A549 (cell line): Measurements from ENCODE around the gene RPRD1A. TPM values are rescaled to one million over a fixed set of nuclear protein-coding genes. Genes with fewer than 3 reads are reported as not detected.

Experiments
- ATAC-seq, 2 experiments: fragments of 200-7000 bp in 1 of 2; fragments of >200 bp in 1 of 2; cut with Nextera tagmentation in 1 of 2; cut with Tn5 transposase in 1 of 2; 3 replicates each; pipeline versions ENCODE4 v1.8.0 to v1.9.1; 2018 to 2020; ENCODE audit warnings: mild to moderate bottlenecking in 1 of 2, moderate library complexity in 1 of 2
- CTCF ChIA-PET: fragments of 300-600 bp; sonication (Branson Sonifier 250); formaldehyde crosslinking; extraction: SDS; loops from one replicate; lab custom pipeline; 2021; ENCODE audit warnings: antibody characterized with exemption, inconsistent platforms; lab: Yijun Ruan, JAX
- POLR2A ChIA-PET: fragments of 350-600 bp; formaldehyde crosslinking; extraction: SDS; loops from one replicate; lab custom pipeline; 2021; ENCODE audit warnings: antibody characterized with exemption, inconsistent platforms; lab: Yijun Ruan, JAX
- DNase-seq, 2 experiments: peaks; one replicate each; pipeline versions ENCODE4 v3.0.0 to v3.0.0-alpha.2; 2011 to 2016; ENCODE audit warnings: low read depth in 1 of 2, low spot score in 1 of 2
- FAIRE-seq: peaks from 2 replicates; lab custom pipeline; 2011; peaks lifted over from hg19 to GRCh38; lab: Jason Lieb, UNC
- H3K27ac ChIP-seq, 2 experiments: fragments of >200 bp; sonication (Bioruptor Twin); formaldehyde crosslinking; 3 replicates each; pipeline ENCODE4 v1.5.1; 2016 to 2017
- H3K4me1 ChIP-seq: fragments of >200 bp; sonication (Bioruptor Twin); formaldehyde crosslinking; 3 replicates; pipeline ENCODE4 v1.6.1; 2016
- H3K4me2 ChIP-seq: fragments of >200 bp; sonication (Bioruptor Twin); formaldehyde crosslinking; 3 replicates; pipeline ENCODE4 v1.6.1; 2016
- H3K4me3 ChIP-seq: fragments of >200 bp; sonication (Bioruptor Twin); formaldehyde crosslinking; 3 replicates; pipeline ENCODE4 v1.5.1; 2016
- H3K9me3 ChIP-seq: fragments of >200 bp; sonication (Bioruptor Twin); formaldehyde crosslinking; 3 replicates; pipeline ENCODE4 v1.6.1; 2016
- CHD4 ChIP-seq: fragments of 200-600 bp; sonication (generic); IDR thresholded peaks from 2 replicates; pipeline ENCODE4 v1.6.1; 2016; ENCODE audit warnings: antibody characterized with exemption, mild to moderate bottlenecking, borderline replicate concordance
- EP300 ChIP-seq, 2 experiments: fragments of >200 bp; sonication (Bioruptor Twin); formaldehyde crosslinking; IDR thresholded peaks; 2 replicates in 1 of 2; 3 replicates in 1 of 2; pipeline ENCODE4 v1.6.1; 2016 to 2017
- GATA3 ChIP-seq: IDR thresholded peaks from 2 replicates; pipeline ENCODE4 v1.6.1; 2012; ENCODE audit warnings: borderline replicate concordance
- HOXA7 ChIP-seq: fragments of 250-450 bp; sonication (Bioruptor Pico); IDR thresholded peaks from 2 replicates; pipeline ENCODE4 v1.5.0; 2020; ENCODE audit warnings: mild to moderate bottlenecking, moderate library complexity
- HOXB13 ChIP-seq: fragments of 250-450 bp; sonication (Bioruptor Pico); IDR thresholded peaks from 2 replicates; pipeline ENCODE4 v1.5.0; 2020; ENCODE audit warnings: low read depth, mild to moderate bottlenecking, moderate library complexity
- JUN ChIP-seq, 2 experiments: fragments of >200 bp; sonication (Bioruptor Twin); formaldehyde crosslinking; IDR thresholded peaks; 2 replicates in 1 of 2; 3 replicates in 1 of 2; pipeline ENCODE4 v1.6.1; 2016 to 2017
- JUNB ChIP-seq: fragments of >200 bp; sonication (Bioruptor Twin); formaldehyde crosslinking; IDR thresholded peaks from 2 replicates; pipeline ENCODE4 v1.6.1; 2016
- KDM1A ChIP-seq: fragments of 200-600 bp; sonication (generic); IDR thresholded peaks from 2 replicates; pipeline ENCODE4 v1.6.1; 2016; ENCODE audit warnings: low read depth, mild to moderate bottlenecking
- NFE2L2 ChIP-seq: fragments of 150-350 bp; conservative IDR thresholded peaks from 2 replicates; pipeline ENCODE4 v1.6.1; 2014; ENCODE audit warnings: low read length
- PHF8 ChIP-seq: fragments of 200-600 bp; sonication (generic); IDR thresholded peaks from 2 replicates; pipeline ENCODE4 v1.6.1; 2016; ENCODE audit warnings: low read depth, mild to moderate bottlenecking, antibody characterized with exemption, moderate library complexity, borderline replicate concordance
- POLR2A ChIP-seq: IDR thresholded peaks from 2 replicates; pipeline ENCODE4 v1.6.1; 2012; ENCODE audit warnings: mild to moderate bottlenecking, low read length
- RARB ChIP-seq: fragments of 250-450 bp; sonication (Bioruptor Pico); IDR thresholded peaks from 2 replicates; pipeline ENCODE4 v1.8.0; 2021; ENCODE audit warnings: mild to moderate bottlenecking, moderate library complexity
- RFX5 ChIP-seq: fragments of 450-650 bp; IDR thresholded peaks from 2 replicates; pipeline ENCODE4 v1.7.1; 2014; ENCODE audit warnings: antibody characterized with exemption, mild to moderate bottlenecking, moderate library complexity
- RNF2 ChIP-seq: fragments of 200-600 bp; sonication (generic); IDR thresholded peaks from 2 replicates; pipeline ENCODE4 v1.6.1; 2016; ENCODE audit warnings: low read depth, mild to moderate bottlenecking, antibody characterized with exemption, moderate library complexity, borderline replicate concordance
- SREBF2 ChIP-seq: fragments of 450-650 bp; IDR thresholded peaks from 2 replicates; pipeline ENCODE4 v1.6.1; 2014; ENCODE audit warnings: mild to moderate bottlenecking, moderate library complexity
- ZC3H11A ChIP-seq: fragments of 450-650 bp; IDR thresholded peaks from 2 replicates; pipeline ENCODE4 v1.6.1; 2014; ENCODE audit warnings: antibody characterized with exemption, mild to moderate bottlenecking
- ZNF302 ChIP-seq: fragments of 250-450 bp; sonication (Bioruptor Pico); IDR thresholded peaks from 2 replicates; pipeline ENCODE4 v1.9.0; 2021; ENCODE audit warnings: inconsistent platforms, mild to moderate bottlenecking, moderate library complexity
- ZSCAN20 ChIP-seq: fragments of 250-450 bp; sonication (Bioruptor Pico); IDR thresholded peaks from 2 replicates; pipeline ENCODE4 v1.8.0; 2022; ENCODE audit warnings: mild to moderate bottlenecking, moderate library complexity
- WGBS: methylation state at CpG from one replicate; pipeline ENCODE4 v1.1.6; 2017; ENCODE audit errors: missing lambda C conversion rate; 5-methylcytosine and 5-hydroxymethylcytosine counted together
- polyA plus RNA-seq, 4 experiments: library from polyadenylated mRNA; depleted of rRNA in 3 of 4; stranded (reverse); fragments of >200 nt; fragmentation: RNase III in 1 of 4; extraction: RNeasy Plus Mini Kit Qiagen cat#74134 plus additional on column Dnase treatment in 1 of 4; gene quantifications; 2 replicates in 3 of 4; 3 replicates in 1 of 4; pipeline ENCODE4 v1.2.3, GENCODE V29; 2011 to 2017
- TF ChIP-seq, protein P1 (sequence below): fragments of 150-350 bp; IDR thresholded peaks from 2 replicates; pipeline ENCODE4 v1.6.1; 2014; ENCODE audit warnings: low read depth, mild to moderate bottlenecking, low read length
- TF ChIP-seq, protein P2 (sequence below): IDR thresholded peaks from 2 replicates; pipeline ENCODE4 v1.6.1; 2012
- TF ChIP-seq, protein P3 (sequence below): fragments of 450-650 bp; IDR thresholded peaks from 2 replicates; pipeline ENCODE4 v1.6.1; 2014; ENCODE audit warnings: antibody characterized with exemption

The RPRD1A gene
- polyA plus RNA-seq, 2 of the 4 experiments (the other 2 are of a cell fraction), result 25.8 to 58.2 TPM

DNA sequence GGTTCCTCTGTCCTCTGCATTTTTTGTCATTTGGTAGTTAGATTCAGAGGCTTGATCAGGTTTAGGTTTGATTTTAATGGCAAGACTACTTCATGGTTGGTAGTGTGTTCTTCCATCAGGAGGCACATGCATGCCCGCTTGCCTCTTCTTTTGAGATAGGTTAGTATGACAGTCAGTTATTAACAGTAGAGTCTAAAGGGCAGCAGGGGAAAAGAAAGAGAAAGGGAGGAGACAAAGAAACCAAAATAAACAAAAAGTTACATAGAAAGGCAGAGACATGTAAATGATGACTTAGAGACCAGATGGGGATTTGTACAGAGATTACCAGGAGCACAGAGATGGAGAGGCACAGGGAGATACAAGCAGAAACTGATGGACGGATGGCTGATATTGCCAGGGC lies 105.0 kb downstream of the RPRD1A start:
- CTCF ChIA-PET, result interaction anchor here (1.2 kb wide), 1 partner anchor 12 kb away, joined by 6 read pairs; no protein-coding TSS in a partner anchor
- TF ChIP-seq NFE2L2 (no peak), CHD4 (no peak), RNF2 (no peak), RFX5 (no peak), EP300 (IDR thresholded peaks at IDR 0.05) (no peak), JUNB (no peak), GATA3 (no peak)
- TF ChIP-seq, protein P1, sequence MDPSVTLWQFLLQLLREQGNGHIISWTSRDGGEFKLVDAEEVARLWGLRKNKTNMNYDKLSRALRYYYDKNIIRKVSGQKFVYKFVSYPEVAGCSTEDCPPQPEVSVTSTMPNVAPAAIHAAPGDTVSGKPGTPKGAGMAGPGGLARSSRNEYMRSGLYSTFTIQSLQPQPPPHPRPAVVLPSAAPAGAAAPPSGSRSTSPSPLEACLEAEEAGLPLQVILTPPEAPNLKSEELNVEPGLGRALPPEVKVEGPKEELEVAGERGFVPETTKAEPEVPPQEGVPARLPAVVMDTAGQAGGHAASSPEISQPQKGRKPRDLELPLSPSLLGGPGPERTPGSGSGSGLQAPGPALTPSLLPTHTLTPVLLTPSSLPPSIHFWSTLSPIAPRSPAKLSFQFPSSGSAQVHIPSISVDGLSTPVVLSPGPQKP, result no peak
- TF ChIP-seq, protein P2, sequence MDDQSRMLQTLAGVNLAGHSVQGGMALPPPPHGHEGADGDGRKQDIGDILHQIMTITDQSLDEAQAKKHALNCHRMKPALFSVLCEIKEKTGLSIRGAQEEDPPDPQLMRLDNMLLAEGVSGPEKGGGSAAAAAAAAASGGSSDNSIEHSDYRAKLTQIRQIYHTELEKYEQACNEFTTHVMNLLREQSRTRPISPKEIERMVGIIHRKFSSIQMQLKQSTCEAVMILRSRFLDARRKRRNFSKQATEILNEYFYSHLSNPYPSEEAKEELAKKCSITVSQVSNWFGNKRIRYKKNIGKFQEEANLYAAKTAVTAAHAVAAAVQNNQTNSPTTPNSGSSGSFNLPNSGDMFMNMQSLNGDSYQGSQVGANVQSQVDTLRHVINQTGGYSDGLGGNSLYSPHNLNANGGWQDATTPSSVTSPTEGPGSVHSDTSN, result no peak
- DNase-seq, result no peak
- no peak overlapping the region for H3K4me3 ChIP-seq
- POLR2A ChIA-PET, result interaction anchor here (1.2 kb wide), 1 partner anchor 10 kb away, joined by 6 read pairs; the partner anchor contains the start of gene RMP24
- no peak for ATAC-seq
- FAIRE-seq, result no peak
- no peak overlapping the region for H3K4me2 ChIP-seq
- no peaks in the 10 kb centered on the region for H3K4me1 ChIP-seq
- WGBS, result 15% methylated on average over 2 of the region's 2 CpGs
- peaks cover 11% of the 10 kb centered on the region; the same call in 1 of the 3 replicates for H3K9me3 ChIP-seq
- H3K27ac ChIP-seq, result no peak overlapping the region

DNA sequence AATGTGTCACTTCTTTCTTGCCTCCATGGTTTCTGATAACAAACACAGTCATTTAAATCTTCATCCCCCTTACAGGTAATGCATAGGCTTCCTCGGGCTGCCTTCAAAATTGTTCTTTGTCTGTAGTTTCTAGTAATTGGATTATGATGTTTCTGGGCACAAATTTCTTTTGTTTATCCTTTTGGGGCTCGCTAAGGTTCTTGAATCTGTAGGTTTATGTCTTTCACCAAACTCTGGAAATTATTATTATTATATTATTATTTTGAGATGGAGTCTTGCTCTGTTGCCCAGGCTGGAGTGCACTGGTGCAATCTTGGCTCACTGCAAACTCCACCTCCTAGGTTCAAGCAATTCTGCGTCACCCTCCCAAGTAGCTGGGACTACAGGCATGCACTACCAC lies 111.1 kb downstream of the RPRD1A start:
- ATAC-seq (no peak), FAIRE-seq (no peak), DNase-seq (no peak)
- no peak overlapping the region for H3K27ac ChIP-seq
- H3K4me2 ChIP-seq, result no peak overlapping the region
- no peak overlapping the region for H3K4me3 ChIP-seq
- H3K4me1 ChIP-seq, result no peaks in the 10 kb centered on the region
- POLR2A ChIA-PET, result no interaction called here
- peaks cover 7% of the 10 kb centered on the region; the same call in 1 of the 3 replicates for H3K9me3 ChIP-seq
- CTCF ChIA-PET, result no interaction called here
- 22% methylated on average over 3 of the region's 3 CpGs for WGBS
- TF ChIP-seq, protein P3, sequence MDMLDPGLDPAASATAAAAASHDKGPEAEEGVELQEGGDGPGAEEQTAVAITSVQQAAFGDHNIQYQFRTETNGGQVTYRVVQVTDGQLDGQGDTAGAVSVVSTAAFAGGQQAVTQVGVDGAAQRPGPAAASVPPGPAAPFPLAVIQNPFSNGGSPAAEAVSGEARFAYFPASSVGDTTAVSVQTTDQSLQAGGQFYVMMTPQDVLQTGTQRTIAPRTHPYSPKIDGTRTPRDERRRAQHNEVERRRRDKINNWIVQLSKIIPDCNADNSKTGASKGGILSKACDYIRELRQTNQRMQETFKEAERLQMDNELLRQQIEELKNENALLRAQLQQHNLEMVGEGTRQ, result no peak
- TF ChIP-seq RNF2, result no peak
- no peak for TF ChIP-seq HOXA7
- no peak for TF ChIP-seq RARB (CRISPR knock-in tag)
- TF ChIP-seq KDM1A, result no peak
- TF ChIP-seq, protein P2, result no peak
- TF ChIP-seq POLR2A, result no peak
- no peak for TF ChIP-seq JUN (IDR thresholded peaks at IDR 0.05)

DNA sequence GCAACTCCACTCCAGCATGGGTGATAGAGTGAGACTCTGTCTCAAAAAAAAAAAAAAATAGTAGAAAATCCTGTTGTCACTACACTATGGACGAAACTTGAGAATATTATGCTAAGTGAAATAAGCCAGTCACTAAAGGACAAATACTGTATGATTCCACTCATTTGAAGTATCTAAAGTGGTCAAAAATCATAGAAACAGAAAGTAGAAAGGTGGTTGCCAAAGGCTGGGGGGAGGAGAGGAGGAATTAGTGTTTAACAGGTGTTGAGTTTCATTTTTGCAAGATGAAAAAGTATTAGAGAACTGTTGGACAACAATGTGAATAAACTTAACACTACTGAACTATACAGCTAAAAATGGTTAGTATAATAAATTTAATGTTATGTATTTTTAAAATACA lies 113.7 kb downstream of the RPRD1A start:
- Histone ChIP-seq H3K4me1 (no peaks in the 10 kb centered on the region), H3K27ac (no peak overlapping the region), H3K9me3 (no peaks in the 10 kb centered on the region), H3K4me2 (no peak overlapping the region), H3K4me3 (no peak overlapping the region)
- no peak for ATAC-seq
- TF ChIP-seq SREBF2 (no peak), GATA3 (no peak), PHF8 (no peak), ZSCAN20 (CRISPR knock-in tag) (no peak), ZC3H11A (no peak), HOXB13 (no peak), ZNF302 (no peak)
- FAIRE-seq, result no peak
- 75% methylated on average over 1 of the region's 1 CpG for WGBS
- POLR2A ChIA-PET, result no interaction called here
- no peak for DNase-seq
- CTCF ChIA-PET, result no interaction called here
